ENCODE results near the gene MYO5B. TPM values are rescaled to one million over a fixed set of nuclear protein-coding genes. Genes with fewer than 3 reads are reported as not detected.

The MYO5B gene
- total RNA-seq, 4 donors from 2014 or later: 1.2 to 2.2 (median 1.3) TPM

- TF ChIP-seq CTCF (IDR thresholded peaks at IDR 0.05; ENCODE audit: low read depth): no peak
These were observed 268.7 kb downstream of the MYO5B start for GRCh38 chr18:49926106-49926745.

GRCh38 chr18:49924293-49924983 is 270.5 kb downstream of the MYO5B start:
- TF ChIP-seq CTCF (IDR thresholded peaks at IDR 0.05; ENCODE audit: low read depth): no peak

- no peak for TF ChIP-seq CTCF (IDR thresholded peaks at IDR 0.05; ENCODE audit: low read depth)
These were observed 272.7 kb downstream of the MYO5B start for GRCh38 chr18:49922228-49922627.

GRCh38 chr18:49921318-49921985 is 273.5 kb downstream of the MYO5B start:
- TF ChIP-seq CTCF (IDR thresholded peaks at IDR 0.05; ENCODE audit: low read depth): no peak

GRCh38 chr18:49920731-49921130 is 274.2 kb downstream of the MYO5B start:
- no peak for TF ChIP-seq CTCF (IDR thresholded peaks at IDR 0.05; ENCODE audit: low read depth)

GRCh38 chr18:49917742-49918141 is 277.2 kb downstream of the MYO5B start:
- no peak for TF ChIP-seq CTCF (IDR thresholded peaks at IDR 0.05; ENCODE audit: low read depth)

GRCh38 chr18:49915352-49915751 is 279.6 kb downstream of the MYO5B start:
- TF ChIP-seq CTCF (IDR thresholded peaks at IDR 0.05; ENCODE audit: low read depth): no peak

All from subcutaneous adipose tissue (tissue), 4 donors.